DND-41 (cell line): ENCODE results near the gene DPYSL4.

Experiments
- ATAC-seq: fragments of 200-7000 bp; cut with Tn5 transposase; 3 replicates; pipeline ENCODE4 v1.9.1; 2021; ENCODE audit warnings: low read depth; ENCODE audit not compliant: insufficient read depth
- DNase-seq: peaks from one replicate; pipeline ENCODE4 v3.0.0-alpha.2; 2020
- H2AFZ ChIP-seq: 2 replicates; pipeline ENCODE4 v1.6.0; 2012; ENCODE audit warnings: low read depth, low read length
- H3K27ac ChIP-seq: 2 replicates; pipeline ENCODE4 v1.5.1; 2012; ENCODE audit warnings: low read length, inconsistent platforms
- H3K27me3 ChIP-seq: fragments of 200-600 bp; sonication (generic); 2 replicates; pipeline ENCODE4 v1.6.0; 2012; ENCODE audit warnings: low read length, mild to moderate bottlenecking, inconsistent platforms; ENCODE audit not compliant: insufficient read depth, poor library complexity
- H3K36me3 ChIP-seq: 2 replicates; pipeline ENCODE4 v1.5.1; 2012; ENCODE audit warnings: low read length, inconsistent platforms; ENCODE audit not compliant: insufficient read depth
- H3K4me1 ChIP-seq: 2 replicates; pipeline ENCODE4 v1.5.1; 2012; ENCODE audit warnings: mild to moderate bottlenecking, low read length; ENCODE audit not compliant: insufficient read depth
- H3K4me2 ChIP-seq: 2 replicates; pipeline ENCODE4 v1.6.0; 2012; ENCODE audit warnings: mild to moderate bottlenecking, moderate library complexity, low read length, inconsistent platforms; ENCODE audit not compliant: insufficient read depth
- H3K4me3 ChIP-seq, 2 experiments: fragments of 200-600 bp in 1 of 2; shearing (Covaris generic) in 1 of 2; 2 replicates each; pipeline ENCODE4 v1.5.1; 2012 to 2016; ENCODE audit warnings: inconsistent platforms in 2 of 2, low read length in 2 of 2, mild to moderate bottlenecking in 2 of 2, low read depth in 1 of 2, moderate library complexity in 1 of 2
- H3K79me2 ChIP-seq: 2 replicates; pipeline ENCODE4 v1.6.0; 2012; ENCODE audit warnings: low read length, inconsistent platforms; ENCODE audit not compliant: insufficient read depth
- H3K9ac ChIP-seq: 2 replicates; pipeline ENCODE4 v1.6.0; 2012; ENCODE audit warnings: low read depth, mild to moderate bottlenecking, inconsistent platforms, low read length, moderate library complexity
- H3K9me3 ChIP-seq: 2 replicates; pipeline ENCODE4 v1.5.1; 2012; ENCODE audit warnings: low read length, moderate library complexity, mild to moderate bottlenecking, inconsistent platforms; ENCODE audit not compliant: insufficient read depth, severe bottlenecking
- H4K20me1 ChIP-seq: 2 replicates; pipeline ENCODE4 v1.6.0; 2012; ENCODE audit warnings: low read length; ENCODE audit not compliant: insufficient read depth
- CTCF ChIP-seq: IDR thresholded peaks from 2 replicates; pipeline ENCODE4 v1.5.1; 2012; ENCODE audit warnings: borderline replicate concordance, low read length, moderate library complexity, mild to moderate bottlenecking; ENCODE audit not compliant: poor library complexity, severe bottlenecking; ENCODE audit errors: extremely low read depth
- EZH2 ChIP-seq: IDR thresholded peaks from 3 replicates; pipeline ENCODE4 v1.6.1; 2012; ENCODE audit warnings: borderline replicate concordance, low read depth, mild to moderate bottlenecking, moderate library complexity, low read length, inconsistent platforms; ENCODE audit not compliant: severe bottlenecking

Gene DPYSL4

DNA sequence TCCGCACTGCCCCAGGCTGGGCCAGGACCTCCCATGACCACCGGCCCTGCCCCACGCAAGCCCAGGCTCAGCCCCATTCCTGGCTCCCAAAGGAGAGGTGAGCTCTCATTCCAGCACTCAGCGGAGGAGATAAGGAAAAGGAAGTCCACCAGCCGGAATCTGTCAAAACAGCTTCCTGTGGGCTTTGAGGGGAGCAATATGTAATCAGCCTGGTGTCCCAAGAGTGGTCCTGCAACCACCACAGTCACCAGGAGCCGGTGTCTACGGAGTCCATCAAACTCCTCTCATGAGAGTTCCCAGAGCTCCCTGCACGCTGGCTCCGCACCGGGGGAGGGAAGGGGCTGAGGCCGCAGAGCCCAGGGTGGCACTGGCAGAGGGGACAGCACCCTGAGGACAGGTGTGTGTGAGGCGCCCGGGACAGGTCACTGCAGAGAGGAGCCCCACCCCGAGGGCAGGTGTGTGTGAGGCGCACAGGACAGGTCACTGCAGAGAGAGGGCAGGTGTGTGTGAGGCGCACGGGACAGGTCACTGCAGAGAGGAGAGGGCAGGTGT lies 63.2 kb downstream of the DPYSL4 start:
- TF ChIP-seq CTCF (no peak), EZH2 (no peak)

DNA sequence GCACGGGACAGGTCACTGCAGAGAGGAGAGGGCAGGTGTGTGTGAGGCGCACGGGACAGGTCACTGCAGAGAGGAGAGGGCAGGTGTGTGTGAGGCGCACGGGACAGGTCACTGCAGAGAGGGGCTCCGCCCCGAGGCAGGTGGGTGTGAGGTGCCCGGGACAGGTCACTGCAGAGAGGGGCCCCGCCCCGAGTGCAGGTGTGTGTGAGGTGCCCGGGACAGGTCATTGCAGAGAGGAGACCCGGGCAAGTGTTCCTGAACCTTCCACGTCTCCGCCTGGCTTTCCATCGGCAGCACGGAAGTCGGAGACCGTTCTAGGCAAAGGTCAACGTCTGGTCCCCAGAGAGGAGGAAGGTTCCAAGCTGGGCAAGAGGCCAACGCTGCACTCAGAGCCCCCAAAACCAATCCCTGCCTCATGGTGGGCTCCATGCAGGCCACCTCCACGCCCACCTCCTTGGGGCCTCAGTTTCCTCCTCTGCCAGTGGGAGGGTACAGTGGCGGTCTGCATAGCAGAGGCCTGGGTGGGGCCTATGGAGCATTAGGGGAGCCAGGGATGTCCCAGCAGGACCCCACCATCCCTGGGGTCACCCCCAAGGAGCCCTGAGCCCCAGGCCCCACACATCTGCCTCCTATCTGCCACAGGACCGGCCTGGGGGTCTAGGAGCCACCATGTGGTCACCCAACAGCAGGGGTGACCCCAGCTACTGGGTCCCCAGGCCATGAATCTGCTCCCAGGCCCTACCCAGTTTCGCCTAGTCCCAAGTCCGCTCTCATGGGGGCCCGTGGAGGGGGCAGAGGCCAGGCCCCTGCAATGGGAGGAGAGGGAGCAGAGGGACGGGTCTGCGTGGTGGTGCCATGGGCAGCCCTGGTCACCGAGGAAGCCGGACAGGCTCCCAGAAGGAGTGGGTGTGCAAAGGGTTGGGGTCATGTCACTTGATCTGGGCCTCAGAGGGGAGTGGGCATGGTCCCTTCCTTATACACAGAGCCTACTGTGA lies 64.0 kb downstream of the DPYSL4 start:
- Histone ChIP-seq H3K27me3 (no peaks in the 10 kb centered on the region), H3K27ac (no peak overlapping the region), H3K9me3 (no peaks in the 10 kb centered on the region), H3K9ac (no peak overlapping the region), H2AFZ (no peak overlapping the region), H3K79me2 (no peaks in the 10 kb centered on the region), H4K20me1 (no peaks in the 10 kb centered on the region; the same call in 1 of the 2 replicates), H3K36me3 (no peaks in the 10 kb centered on the region), H3K4me1 (no peaks in the 10 kb centered on the region), H3K4me2 (no peak overlapping the region), H3K4me3 (no peak overlapping the region)
- DNase-seq (no peak), ATAC-seq (no peak)
- TF ChIP-seq CTCF (no peak), EZH2 (no peak)

More for the DNA sequence above, 63.2 kb downstream of the DPYSL4 start:
- H3K79me2 ChIP-seq = no peaks in the 10 kb centered on the region
- no peaks in the 10 kb centered on the region for H3K9me3 ChIP-seq
- no peaks in the 10 kb centered on the region; the same call in 1 of the 2 replicates for H4K20me1 ChIP-seq
- no peak overlapping the region for H3K4me2 ChIP-seq
- no peak overlapping the region for H2AFZ ChIP-seq
- H3K36me3 ChIP-seq = no peaks in the 10 kb centered on the region
- H3K27me3 ChIP-seq = no peaks in the 10 kb centered on the region
- no peak for DNase-seq
- no peaks in the 10 kb centered on the region for H3K4me1 ChIP-seq
- H3K4me3 ChIP-seq = no peak overlapping the region
- no peak overlapping the region for H3K9ac ChIP-seq
- H3K27ac ChIP-seq = no peak overlapping the region
- no peak for ATAC-seq

DNA sequence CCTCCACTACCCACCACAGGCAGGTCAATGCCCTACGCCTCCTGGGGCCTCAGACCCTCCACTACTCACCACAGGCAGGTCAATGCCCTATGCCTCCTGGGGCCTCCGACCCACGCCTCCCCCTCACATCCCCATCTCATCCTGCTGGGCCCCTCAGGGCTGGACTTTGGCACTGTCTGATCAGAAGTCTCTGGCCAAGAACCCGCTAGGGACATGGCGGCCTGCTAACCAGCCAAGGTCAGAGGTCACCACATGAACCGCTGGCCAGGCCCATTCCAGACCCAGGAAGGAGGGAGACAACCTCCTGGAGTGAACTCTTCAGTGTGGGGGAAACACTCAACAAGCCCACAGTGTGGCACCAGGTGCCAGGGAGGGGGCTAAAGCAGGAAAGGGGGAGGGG lies 65.2 kb downstream of the DPYSL4 start:
- Histone ChIP-seq H3K4me1 (no peaks in the 10 kb centered on the region), H3K9me3 (no peaks in the 10 kb centered on the region), H3K9ac (no peak overlapping the region), H3K79me2 (no peaks in the 10 kb centered on the region), H3K4me2 (no peak overlapping the region), H2AFZ (no peak overlapping the region), H3K27ac (no peak overlapping the region), H3K4me3 (no peak overlapping the region), H3K36me3 (no peaks in the 10 kb centered on the region), H3K27me3 (no peaks in the 10 kb centered on the region), H4K20me1 (no peaks in the 10 kb centered on the region; the same call in 1 of the 2 replicates)
- ATAC-seq = no peak
- DNase-seq = no peak
- no peak for TF ChIP-seq EZH2
- no peak for TF ChIP-seq CTCF
